GM19468 (cell line): ENCODE results near the gene QDPR.

ENCODE experiments used
- ATAC-seq: cut with Tn5 transposase; IDR thresholded peaks from one replicate; pipeline ENCODE4 v1.9.1; 2021; ENCODE audit warnings: mild to moderate bottlenecking, moderate library complexity, moderate number of reproducible peaks; ENCODE audit not compliant: unreplicated experiment; ENCODE audit errors: extremely low read depth

The QDPR gene

GRCh38 chr4:17493619-17494018 is 18.3 kb downstream of the QDPR start:
- ATAC-seq: no peak

- ATAC-seq: no peak
These were observed 19.0 kb downstream of the QDPR start for GRCh38 chr4:17492876-17493275.

- ATAC-seq: no peak
These were observed 19.7 kb downstream of the QDPR start for GRCh38 chr4:17492058-17492741.

GRCh38 chr4:17491196-17491595 is 20.7 kb downstream of the QDPR start:
- ATAC-seq: no peak

DNA sequence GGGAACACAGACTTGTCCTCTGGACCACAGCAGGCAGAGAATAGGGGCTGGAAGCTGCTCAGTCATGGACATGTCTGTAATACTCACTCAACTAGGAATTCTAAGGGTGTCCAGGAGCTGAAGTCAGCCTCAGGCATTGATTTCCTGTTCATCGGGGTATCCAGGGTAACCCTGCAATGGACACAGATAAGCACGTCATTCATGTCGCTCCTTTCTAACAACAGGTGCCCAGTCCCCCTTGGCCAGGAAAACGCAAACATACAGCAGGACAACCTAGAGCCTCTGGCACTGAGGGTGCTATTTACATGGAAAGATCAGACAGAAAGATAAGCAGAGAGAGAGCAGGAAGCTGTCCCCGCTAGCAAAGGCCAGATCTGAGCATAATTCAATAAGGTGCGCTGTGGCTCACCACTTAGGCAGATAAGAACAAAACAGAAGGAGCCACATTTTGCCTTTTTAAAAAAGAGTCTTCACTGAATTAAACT is 21.3 kb downstream of the QDPR start:
- ATAC-seq: no peak

GRCh38 chr4:17489721-17490120 is 22.2 kb downstream of the QDPR start:
- no peak for ATAC-seq

GRCh38 chr4:17489123-17489522 is 22.8 kb downstream of the QDPR start:
- no peak for ATAC-seq

DNA sequence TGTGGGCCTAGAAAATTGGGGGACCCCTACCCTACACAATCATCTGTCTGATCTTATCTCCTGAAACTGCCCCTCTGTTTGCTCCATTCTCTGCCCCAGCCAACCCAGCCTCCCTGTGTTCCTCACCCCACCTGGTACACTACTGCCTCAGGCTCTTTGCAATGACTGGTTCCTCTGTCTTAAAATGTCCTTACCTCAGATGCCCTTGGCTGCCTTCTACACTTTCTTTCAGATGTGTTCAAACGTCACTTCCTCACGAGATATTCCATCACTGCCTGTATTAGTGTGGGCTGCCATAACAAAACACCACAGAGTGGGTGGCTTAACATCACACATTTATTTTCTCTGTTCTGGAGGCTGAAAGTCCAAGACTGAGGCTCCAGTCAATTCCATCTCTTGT is 29.2 kb downstream of the QDPR start:
- no peak for ATAC-seq

DNA sequence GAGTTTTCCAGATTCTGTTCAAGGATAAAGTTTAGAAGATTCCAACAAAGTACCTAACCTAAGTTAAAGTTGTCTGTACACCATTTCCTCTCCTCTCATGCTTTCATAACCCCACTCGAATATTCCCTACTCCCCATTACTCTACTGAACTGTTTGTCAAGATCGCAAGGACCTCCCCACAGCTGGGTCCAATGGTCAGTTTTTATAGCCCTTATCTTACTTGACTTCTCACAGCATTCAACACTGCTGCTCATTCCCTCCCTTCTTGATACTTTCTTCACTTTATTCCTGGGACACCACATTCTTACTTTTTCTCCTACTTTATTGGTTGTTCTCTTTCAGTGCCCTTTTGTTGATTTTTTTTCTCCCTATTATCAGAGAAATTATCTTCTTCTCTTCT is 30.9 kb downstream of the QDPR start:
- ATAC-seq: no peak

- ATAC-seq: no peak
These were observed 31.5 kb downstream of the QDPR start for GRCh38 chr4:17480210-17480927.

DNA sequence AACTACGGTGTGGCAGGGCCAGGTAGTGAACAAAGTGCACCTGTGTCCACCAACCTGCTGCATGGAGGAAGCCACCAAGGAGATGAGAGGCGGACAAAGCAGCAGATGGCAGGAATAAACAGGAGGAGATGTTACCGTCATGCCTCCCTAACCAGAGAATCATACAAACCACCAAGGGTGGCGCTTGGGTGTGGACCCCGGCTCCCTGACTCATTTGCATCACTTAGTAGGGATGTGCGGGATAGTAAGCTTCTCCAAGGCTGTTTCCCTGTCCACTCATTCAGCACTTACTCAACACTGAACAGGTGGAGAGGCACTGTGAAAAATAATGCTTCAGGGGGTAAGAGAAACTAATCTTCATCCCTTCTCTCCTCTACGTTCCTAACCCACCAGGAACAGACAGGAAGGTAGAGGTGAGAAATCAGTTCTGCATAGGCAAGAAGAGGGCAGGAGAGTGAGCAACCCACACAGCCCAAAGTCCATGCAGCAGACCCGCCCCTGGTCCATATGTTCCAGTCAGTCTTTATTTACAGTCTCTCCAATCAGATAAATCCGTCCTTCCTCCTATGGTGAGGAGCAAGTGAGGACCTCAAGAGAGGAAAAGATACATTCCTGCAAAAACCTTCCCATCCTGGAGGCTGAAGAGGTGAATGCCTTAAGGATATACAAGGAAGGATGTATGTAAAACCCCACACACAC is 34.0 kb downstream of the QDPR start:
- ATAC-seq: no peak

DNA sequence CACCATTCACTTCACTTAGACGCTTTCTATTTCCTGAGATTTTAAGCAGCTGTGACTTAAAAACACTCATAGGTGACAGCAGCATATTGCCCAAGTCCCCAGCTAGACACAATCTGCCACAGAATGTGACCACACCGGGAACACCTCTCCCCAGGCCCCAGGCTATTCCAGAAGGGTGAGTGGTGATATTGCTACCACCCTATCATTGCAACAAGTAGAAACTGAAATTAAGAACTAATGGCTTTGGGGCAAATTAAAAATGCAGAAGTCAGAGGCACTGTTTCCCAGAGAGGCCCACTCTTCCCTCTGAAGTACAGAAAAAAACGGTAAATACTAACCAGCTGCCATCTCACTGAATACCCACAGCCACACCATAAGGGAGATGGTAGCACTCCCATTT is 35.0 kb downstream of the QDPR start:
- ATAC-seq: no peak

DNA sequence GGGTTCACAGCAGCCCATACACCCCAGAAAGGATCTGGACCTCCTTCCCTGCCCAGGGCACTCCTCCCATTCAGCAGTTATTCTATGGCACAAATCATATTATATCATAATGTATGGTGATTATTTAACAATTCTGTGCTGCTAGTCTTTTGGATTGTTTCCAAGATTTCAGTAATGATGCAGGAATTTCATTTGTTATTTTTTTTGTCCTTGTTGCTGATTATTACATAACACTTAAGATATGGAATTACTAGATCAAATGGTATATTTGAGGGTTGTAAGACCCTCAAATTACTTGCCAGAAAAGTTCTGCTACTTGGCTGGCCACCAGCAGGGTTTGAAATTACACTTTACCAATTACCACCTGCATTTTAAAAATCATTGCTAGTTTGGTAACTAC is 36.4 kb downstream of the QDPR start:
- ATAC-seq: no peak

- no peak for ATAC-seq
These were observed 41.8 kb downstream of the QDPR start for GRCh38 chr4:17469931-17470674.

GRCh38 chr4:17468619-17469221 is 43.2 kb downstream of the QDPR start:
- no peak for ATAC-seq

DNA sequence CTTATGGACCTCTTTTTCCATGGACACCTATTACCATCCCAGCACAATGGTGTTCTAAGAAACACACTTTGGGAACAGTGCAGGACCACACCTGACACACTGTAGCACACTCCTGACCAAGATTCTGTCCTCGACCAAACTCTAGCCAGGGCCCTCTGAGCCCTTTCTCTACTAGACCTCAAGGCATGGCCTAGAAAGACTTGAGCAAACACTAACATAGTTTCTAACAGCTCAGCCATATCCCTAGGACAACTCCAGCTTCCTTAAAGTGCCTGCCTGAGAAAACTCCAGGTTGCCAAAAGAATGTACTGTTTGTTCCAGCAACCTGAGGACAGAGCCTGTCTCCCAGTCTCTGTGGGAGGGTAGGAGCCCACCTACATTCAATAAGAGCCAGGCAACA is 48.3 kb downstream of the QDPR start:
- ATAC-seq: no peak

- no peak for ATAC-seq
These were observed 61.6 kb downstream of the QDPR start for GRCh38 chr4:17450269-17450804.

DNA sequence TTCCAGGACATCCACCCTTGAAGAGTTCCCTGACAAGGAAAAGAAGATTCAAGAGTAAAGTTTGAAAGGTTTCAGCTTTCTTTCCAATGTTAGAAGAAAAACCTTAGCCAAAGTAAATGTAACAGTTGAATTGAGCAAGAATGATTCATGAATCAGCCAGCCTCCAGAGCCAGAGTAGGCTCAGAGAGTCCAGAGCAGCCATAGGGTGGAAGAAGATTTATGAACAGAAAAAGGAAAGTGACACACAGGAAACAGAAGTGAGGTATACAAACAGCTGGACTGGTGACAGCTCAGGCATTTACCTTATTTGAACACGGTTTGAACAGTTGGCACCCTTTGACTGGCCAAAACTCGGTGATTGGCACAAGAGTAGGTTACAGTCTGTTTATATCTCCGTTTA is 63.2 kb downstream of the QDPR start:
- no peak for ATAC-seq

DNA sequence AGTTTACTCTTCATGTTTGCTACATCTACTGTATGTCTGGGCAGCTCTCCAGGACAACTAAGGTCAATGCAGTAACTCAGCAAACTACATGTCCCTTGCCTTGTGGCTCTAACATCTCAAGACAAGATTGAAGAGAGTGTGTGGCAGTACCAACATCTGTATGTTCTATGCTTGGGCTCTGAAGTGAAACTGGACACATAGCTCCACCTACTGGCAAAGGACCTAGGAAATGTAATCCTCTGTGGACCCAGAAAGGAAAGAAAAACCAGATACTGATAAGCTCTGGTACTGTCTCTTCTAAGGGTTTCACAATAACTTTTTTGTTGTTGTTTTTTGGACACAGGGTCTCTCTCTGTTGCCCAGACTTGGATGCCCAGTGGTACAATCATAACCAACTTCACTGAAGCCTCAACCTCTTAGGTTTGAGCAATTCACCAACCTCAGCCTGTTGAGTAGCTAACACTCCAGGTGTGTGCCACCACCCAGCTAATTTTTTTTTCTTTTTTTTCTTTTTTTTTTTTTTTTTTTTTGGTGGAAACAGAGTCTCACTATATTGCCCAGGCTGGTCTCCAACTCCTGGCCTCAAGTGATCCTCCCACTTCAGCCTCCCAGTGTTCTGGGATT is 64.1 kb downstream of the QDPR start:
- peak; percentile 94 for ATAC-seq
